GM21526 (cell line): ENCODE results near the gene LST1.
A peak's percentile ranks its signal among the peaks of the same experiment; 100 is the strongest.

Source experiments
- ATAC-seq: cut with Tn5 transposase; IDR thresholded peaks from one replicate; pipeline ENCODE4 v1.9.1; 2021; ENCODE audit warnings: moderate library complexity; ENCODE audit not compliant: unreplicated experiment, low FRiP score

LST1 gene

GRCh38 chr6:31615748-31616147 lies 29.7 kb downstream of the LST1 start:
- ATAC-seq: no peak

GRCh38 chr6:31617010-31617409 lies 30.9 kb downstream of the LST1 start:
- no peak for ATAC-seq

GRCh38 chr6:31619805-31620585 lies 33.9 kb downstream of the LST1 start:
- ATAC-seq: peak; percentile 73

GRCh38 chr6:31620586-31621319 lies 34.7 kb downstream of the LST1 start, which contains the start of gene PRRC2A:
Gene PRRC2A, plus strand, starts transcription at chr6:31620715. Its CDS starts 2,075 bp downstream, at chr6:31622790.
- peak; percentile 44 for ATAC-seq

DNA sequence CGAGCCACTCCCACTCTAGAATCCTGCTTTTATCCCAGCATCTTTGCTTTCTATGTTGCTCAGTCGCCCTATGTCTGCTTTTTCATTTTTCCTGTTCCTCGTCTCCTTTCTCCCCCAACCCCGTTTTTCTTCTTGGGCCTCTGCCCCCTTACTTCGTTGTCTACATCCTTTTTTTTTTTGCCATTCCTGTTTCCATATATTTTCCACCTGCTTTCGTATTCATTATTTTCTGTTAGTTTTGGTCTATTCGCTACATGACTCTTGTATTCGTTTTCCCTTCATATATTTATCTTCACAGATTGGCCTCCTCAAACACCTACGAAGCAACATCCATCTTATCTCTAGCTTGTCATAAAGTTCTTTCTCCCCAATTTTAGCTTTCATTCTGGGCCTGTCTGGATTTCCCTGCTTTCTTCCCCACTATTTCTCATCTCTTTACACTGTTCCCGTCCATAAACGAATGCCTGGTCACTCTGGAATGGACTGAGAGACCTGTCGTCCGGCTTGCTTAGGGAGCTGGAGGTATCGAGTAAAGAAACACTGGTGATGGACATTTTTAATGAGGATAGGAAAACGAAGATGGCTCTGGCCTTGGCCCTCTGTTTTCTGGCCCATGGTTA lies 35.4 kb downstream of the LST1 start:
- no peak for ATAC-seq

GRCh38 chr6:31621991-31622390 lies 35.9 kb downstream of the LST1 start:
- no peak for ATAC-seq

DNA sequence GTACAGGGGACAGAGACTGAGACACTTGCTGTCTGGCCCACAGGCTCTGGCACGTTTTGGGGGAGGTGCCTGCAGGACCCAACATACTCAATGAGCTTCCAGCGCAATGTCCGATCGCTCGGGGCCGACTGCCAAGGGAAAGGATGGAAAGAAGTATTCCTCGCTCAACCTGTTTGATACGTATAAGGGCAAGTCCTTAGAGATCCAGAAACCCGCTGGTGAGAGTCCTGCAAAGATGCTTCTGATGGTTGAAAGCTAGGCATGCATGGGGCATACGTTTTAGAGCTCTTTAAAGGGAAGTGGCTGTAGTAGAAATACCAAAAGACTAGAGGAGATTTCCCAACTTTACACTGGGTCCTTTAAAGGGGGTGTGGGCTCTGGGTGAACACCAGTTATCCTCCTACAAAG lies 36.6 kb downstream of the LST1 start:
- no peak for ATAC-seq

- ATAC-seq: no peak
Measured at GRCh38 chr6:31624070-31624469, 38.0 kb downstream of the LST1 start.

- ATAC-seq: no peak
Measured at GRCh38 chr6:31626952-31627351, 40.9 kb downstream of the LST1 start.

DNA sequence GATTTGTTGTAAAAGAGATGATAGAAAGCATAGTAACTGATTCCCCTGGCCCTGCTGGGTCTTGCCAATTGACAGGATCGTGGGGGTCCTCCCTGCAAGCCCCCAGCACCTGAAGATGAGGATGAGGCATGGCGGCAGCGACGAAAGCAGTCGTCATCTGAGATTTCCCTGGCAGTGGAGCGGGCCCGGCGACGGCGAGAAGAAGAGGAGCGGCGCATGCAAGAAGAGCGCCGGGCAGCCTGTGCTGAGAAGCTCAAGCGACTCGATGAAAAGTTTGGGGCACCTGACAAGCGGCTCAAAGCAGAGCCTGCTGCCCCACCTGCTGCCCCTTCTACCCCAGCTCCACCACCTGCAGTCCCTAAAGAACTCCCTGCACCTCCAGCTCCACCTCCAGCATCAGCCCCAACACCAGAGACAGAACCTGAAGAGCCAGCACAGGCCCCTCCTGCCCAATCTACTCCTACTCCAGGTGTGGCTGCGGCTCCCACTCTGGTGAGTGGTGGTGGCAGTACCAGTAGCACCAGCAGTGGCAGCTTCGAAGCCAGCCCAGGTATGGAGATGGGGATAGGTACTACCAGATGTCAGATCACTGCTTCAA lies 41.7 kb downstream of the LST1 start:
- no peak for ATAC-seq

GRCh38 chr6:31629014-31629413 lies 42.9 kb downstream of the LST1 start:
- no peak for ATAC-seq

DNA sequence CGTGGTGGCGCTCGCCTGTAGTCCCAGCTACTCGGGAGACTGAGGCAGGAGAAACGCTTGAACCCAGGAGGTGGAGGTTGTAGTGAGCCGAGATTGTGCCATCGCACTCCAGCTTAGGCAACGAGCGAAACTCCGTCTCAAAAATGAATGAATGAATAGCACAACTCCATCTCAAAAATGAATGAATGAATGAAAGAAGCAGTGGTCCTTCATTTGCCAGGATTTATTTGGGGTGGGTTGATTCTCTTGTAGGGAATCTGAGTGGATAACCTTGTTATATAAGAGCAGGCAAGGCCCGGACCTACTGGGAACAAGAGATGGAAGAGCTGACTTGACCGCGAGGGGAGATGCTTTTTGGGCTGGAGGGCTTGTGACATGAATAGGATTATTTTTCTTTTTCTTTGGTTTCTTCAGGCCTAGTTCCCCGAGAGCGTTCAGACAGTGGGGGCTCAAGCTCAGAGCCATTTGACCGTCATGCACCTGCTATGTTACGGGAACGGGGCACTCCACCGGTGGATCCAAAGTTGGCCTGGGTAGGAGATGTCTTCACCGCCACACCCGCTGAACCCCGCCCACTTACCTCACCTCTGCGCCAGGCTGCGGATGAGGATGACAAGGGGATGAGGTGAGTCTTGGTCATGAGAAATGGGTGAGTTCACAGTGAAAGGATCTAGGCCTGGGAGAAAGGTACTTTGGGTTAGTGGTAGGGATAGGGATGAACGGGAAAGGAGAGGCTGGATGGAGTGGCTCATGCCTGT lies 44.3 kb downstream of the LST1 start:
- no peak for ATAC-seq

DNA sequence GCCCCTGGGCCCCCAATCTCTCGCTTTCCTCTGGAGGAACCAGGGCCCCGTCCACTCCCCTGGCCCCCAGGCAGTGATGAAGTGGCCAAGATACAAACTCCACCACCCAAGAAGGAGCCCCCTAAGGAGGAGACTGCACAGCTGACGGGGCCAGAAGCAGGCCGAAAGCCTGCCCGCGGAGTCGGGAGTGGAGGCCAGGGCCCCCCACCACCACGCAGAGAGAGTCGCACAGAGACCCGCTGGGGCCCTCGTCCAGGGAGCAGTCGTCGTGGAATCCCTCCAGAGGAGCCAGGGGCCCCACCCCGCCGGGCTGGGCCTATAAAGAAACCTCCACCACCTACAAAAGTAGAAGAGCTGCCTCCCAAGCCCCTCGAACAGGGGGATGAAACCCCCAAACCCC lies 45.1 kb downstream of the LST1 start:
- no peak for ATAC-seq

GRCh38 chr6:31631681-31632278 lies 45.7 kb downstream of the LST1 start:
- ATAC-seq: no peak

DNA sequence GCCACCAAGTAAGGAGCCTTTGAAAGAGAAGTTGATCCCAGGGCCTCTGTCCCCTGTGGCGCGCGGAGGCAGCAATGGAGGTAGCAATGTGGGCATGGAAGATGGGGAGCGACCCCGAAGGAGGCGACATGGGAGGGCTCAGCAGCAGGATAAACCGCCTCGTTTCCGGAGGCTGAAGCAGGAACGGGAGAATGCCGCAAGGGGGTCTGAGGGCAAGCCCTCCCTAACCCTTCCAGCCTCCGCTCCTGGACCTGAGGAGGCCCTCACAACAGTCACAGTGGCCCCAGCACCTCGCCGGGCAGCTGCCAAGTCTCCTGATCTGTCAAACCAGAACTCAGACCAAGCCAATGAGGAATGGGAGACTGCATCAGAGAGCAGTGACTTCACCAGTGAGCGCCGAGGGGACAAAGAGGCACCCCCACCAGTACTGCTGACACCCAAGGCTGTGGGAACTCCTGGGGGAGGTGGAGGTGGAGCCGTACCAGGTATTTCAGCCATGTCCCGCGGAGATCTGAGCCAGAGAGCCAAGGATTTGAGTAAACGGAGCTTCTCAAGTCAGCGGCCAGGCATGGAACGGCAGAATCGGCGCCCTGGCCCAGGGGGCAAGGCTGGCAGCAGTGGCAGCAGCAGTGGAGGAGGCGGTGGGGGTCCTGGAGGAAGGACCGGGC lies 46.3 kb downstream of the LST1 start:
- ATAC-seq: no peak

GRCh38 chr6:31633447-31633846 lies 47.4 kb downstream of the LST1 start:
- ATAC-seq: no peak

- ATAC-seq: no peak
Measured at GRCh38 chr6:31634131-31634530, 48.1 kb downstream of the LST1 start.

DNA sequence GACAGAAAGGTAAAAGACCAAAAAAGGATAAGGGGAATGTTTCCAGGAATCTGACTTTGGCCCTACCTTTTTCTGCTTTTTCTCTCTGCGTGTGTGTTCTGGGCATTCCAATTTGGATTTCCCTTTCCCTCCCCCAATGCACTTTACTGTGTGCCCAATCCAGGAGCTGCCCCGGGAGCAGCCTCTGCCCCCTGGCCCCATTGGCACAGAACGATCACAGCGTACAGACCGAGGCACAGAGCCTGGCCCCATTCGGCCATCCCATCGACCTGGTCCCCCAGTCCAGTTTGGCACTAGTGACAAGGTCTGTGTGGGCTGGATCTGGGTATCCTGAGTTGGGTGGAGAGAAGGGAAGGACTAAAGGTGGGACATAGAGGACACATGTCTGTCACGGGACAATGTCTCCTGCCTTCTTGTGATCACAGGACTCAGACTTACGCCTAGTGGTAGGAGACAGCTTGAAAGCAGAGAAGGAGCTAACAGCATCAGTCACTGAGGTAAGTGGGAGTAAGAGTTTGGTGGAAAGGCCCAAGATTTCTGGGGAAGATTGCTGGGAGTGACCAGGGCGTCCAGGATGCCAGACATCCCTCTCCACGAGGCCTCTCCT lies 49.0 kb downstream of the LST1 start:
- ATAC-seq: no peak
